HG03432 (cell line): ENCODE data around the gene MLPH.
A peak's percentile ranks its signal among the peaks of the same experiment; 100 is the strongest.
"Not testable (repeated sequence)": the region's sequence is repeated elsewhere in the genome, so short reads cannot be mapped to it uniquely, and the experiment has no call there.

Source experiments
- ATAC-seq: cut with Tn5 transposase; IDR thresholded peaks from one replicate; pipeline ENCODE4 v1.9.1; 2021; ENCODE audit warnings: mild to moderate bottlenecking, moderate library complexity; ENCODE audit not compliant: unreplicated experiment

The MLPH gene

GRCh38 chr2:237577956-237578870 lies 91.2 kb downstream of the MLPH start:
- ATAC-seq = no peak

- ATAC-seq = no peak
Measured at GRCh38 chr2:237581326-237581725, 94.3 kb downstream of the MLPH start.

GRCh38 chr2:237581751-237582746 lies 95.0 kb downstream of the MLPH start:
- peak; percentile 55 for ATAC-seq

- no peak for ATAC-seq
Measured at GRCh38 chr2:237583385-237584295, 96.6 kb downstream of the MLPH start.

GRCh38 chr2:237585590-237586221 lies 98.7 kb downstream of the MLPH start:
- ATAC-seq = no peak

GRCh38 chr2:237588044-237588696 lies 101.1 kb downstream of the MLPH start:
- no peak for ATAC-seq

GRCh38 chr2:237590272-237591140 lies 103.5 kb downstream of the MLPH start, which contains the start of gene RAB17:
TSS of gene RAB17 (minus strand) at chr2:237590734. CDS start at chr2:237586154, 4,580 bp downstream.
- no peak for ATAC-seq

GRCh38 chr2:237591141-237591881 lies 104.3 kb downstream of the MLPH start:
- ATAC-seq = no peak

GRCh38 chr2:237592425-237592980 lies 105.5 kb downstream of the MLPH start:
- no peak for ATAC-seq

GRCh38 chr2:237593036-237593435 lies 106.0 kb downstream of the MLPH start:
- no peak for ATAC-seq

GRCh38 chr2:237593596-237594320 lies 106.7 kb downstream of the MLPH start:
- no peak for ATAC-seq

- ATAC-seq = no peak
Measured at GRCh38 chr2:237594514-237594871, 107.4 kb downstream of the MLPH start.

GRCh38 chr2:237595829-237596519 lies 108.9 kb downstream of the MLPH start:
- not testable (repeated sequence) for ATAC-seq

- no peak for ATAC-seq
Measured at GRCh38 chr2:237596520-237597195, 109.6 kb downstream of the MLPH start.
